ENCODE data around the gene MPL.

GRCh38 chr1:43366601-43367025, 29.0 kb downstream of the MPL start:
- TF ChIP-seq CTCF (conservative IDR thresholded peaks at IDR 0.05 in 1 of 2, IDR thresholded peaks at IDR 0.05 in 1 of 2; ENCODE audit: extremely low read depth in 1 of 2, insufficient read depth in 1 of 2, low read depth in 1 of 2, low read length in 2 of 2), result no peak
- TF ChIP-seq EZH2 (IDR thresholded peaks at IDR 0.05; ENCODE audit: borderline replicate concordance, low read length), result no peak

Data from mammary epithelial cell (primary cell).